Activated CD8-positive, alpha-beta memory T cell treated with anti-CD3 and anti-CD28 coated beads for 4 hours (primary cell): ENCODE results near the gene NPPC.
"Not testable (repeated sequence)": the region's sequence is repeated elsewhere in the genome, so short reads cannot be mapped to it uniquely, and the experiment has no call there.

Experiments used
- DNase-seq, 2 donors: peaks; one replicate each; pipeline ENCODE4 v3.0.0-alpha.2; 2020; ENCODE audit warnings: low read depth in 2 of 2

NPPC gene

GRCh38 chr2:231926180-231926741 is at the start of gene NPPC:
Gene NPPC, minus strand, starts transcription at chr2:231926396. Its CDS starts 147 bp downstream, at chr2:231926249.
- DNase-seq = peak; percentile 33 to 34

DNA sequence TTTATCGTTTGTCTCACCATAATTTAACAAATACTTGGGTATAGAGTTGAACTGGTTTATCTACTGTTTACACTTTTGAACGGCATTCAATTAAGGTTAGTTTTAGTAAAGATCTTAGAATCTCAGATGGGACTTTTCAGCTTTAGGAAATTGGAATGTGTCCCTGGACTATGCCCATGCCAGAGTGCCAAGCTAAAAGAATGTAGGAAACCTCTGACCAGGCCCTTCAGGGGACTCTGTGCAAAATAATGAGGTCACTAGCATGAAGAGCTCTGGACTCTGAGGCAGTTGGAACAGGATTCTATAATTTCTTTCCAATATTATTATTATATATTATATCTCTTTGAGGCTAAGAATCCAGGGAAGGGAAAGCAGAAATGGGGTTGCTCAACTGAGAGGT is 48.8 kb upstream of the NPPC start:
- DNase-seq = no peak

- DNase-seq = no peak
These were observed 44.3 kb upstream of the NPPC start for GRCh38 chr2:231970461-231970860.

GRCh38 chr2:231968820-231969219 is 42.6 kb upstream of the NPPC start:
- no peak for DNase-seq

DNA sequence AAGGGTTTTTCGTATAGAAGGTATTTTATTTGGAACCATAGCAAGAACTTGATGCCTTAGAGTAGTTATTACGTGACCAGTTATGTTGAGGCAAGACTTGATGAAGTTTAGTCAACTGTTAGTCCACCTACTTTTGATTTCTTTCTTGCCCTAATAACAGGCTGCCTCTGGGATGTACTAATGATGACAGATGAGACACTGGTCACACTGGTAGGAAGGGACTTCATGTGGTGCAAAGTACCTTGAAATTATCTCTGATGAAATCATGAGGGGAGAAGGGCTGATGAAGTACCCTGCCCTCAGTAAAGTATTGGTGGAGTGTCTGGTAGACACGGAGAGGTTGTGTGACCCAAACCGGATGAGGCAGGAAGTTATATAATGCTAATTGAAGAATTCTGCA is 40.7 kb upstream of the NPPC start:
- DNase-seq = no peak

DNA sequence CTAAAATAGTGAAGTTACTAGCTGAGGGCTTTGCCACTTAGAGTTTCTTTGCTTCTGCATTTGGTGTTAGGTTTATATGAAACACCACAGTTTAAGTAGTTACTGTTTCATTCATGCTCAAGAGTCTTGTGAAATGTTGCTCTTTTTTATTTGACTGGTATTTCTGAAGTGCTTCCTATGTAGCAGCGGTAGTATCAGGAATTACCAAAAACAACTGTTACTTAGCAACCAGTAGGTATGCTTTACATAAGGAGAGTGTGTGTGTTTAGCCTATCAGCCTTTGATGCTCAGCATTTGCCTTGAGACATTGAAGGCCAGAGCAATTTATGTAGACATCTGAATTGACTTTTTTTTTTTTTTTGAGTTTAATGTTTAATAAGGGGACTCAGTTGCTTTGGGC is 38.9 kb upstream of the NPPC start:
- no peak for DNase-seq

- peak; percentile 45 to 58 for DNase-seq
These were observed 35.4 kb upstream of the NPPC start, which contains the start of gene DIS3L2 for GRCh38 chr2:231961349-231962166. Gene DIS3L2, plus strand, starts transcription at chr2:231961713. Its CDS starts 53,215 bp downstream, at chr2:232014928.

- peak in 1 of 2 donors; percentile 3 for DNase-seq
These were observed 34.7 kb upstream of the NPPC start for GRCh38 chr2:231960810-231961348.

DNA sequence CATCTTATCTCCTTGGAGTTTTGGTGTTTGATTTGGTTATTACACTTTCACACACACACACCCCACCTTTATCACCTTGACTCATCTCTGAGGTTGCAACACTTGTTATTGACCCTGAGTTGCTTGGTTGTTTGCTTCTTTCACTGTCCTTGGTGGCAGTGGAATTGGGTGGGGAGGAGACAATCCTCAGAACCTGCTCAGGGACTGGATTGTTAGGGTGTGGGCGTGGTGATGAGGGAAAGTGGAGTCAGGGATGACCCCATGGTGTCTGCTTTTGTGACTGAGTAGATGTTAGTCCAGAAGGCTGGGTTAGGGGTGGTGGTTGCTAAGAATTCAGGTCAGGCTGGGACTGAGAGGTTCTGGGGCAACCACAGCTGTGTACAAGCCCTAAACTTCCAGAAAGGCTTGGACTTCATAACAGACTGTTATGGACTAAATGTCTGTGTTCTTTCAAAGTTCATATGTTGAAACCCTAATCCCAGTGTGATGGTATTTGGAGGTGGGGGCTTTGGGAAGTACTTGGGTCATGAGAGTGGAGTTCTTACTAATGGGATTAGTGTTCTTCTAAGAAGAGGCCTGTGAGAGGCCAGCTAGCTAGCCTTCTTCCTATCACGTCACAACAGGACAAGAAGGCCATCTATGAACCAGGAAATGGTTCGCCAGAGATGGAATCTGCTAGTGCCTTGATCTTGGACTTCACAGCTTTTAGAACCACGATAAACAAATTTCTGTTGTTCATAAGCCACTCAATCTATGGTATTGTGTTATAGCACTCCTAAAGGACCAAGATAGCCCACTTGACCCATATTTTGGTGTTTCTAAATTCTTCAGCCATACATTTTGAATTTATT is 31.9 kb upstream of the NPPC start:
- DNase-seq = no peak

DNA sequence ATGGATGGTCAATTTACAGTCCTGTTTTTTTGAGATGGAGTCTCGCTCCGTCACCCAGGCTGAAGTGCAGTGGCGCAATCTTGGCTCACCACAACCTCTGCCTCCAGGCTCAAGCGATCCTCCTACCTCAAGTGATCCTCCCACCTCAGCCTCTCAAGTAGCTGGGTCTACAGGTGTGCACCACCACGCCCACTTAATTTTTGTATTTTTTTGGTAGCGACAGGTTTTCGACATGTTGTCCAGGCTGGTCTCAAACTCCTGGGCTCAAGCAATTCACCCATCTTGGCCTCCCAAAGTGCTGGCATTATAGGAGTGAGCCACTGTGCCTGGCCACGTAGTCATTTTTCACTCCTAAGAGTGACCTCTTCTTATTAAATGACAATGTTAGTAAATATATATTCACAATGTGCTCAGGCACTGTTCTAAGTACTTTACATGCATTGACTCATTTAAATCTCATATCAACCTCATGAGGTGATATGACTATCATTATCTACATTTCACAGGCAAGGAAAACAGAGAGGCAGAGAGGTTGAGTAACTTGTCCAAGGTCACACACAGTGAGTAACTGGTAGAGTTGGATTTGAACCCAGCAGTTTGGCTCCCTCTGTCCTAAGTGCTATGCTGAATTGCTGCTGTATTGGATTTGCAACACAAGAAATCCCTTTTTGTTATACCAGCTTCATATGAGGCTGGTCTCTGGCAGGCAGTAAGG is 29.7 kb upstream of the NPPC start:
- no peak for DNase-seq

DNA sequence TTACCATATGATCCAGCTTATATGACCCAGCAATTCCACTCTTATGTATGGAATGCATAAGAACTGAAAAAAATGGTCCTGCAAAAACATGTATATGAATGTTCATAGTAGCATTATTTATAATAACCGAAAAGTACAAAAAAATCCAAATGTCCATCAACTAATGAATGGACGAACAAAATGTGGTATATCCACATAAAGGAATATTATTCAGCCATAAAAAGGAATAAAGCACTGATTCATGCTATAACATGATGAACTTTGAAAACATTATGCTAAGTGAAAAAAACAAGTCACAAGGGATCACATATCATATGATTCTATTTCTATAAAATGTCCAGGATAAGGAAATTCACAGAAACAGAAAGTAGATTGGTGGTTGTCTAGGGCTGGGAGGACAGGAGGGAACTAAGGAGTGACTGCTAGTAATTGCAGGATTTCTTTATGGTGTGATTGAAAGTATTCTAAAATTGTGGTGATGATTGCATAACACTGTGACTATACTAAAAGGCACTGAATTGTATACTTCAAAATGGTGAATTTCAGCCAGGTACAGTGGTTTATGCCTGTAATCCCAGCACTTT is 25.3 kb upstream of the NPPC start:
- DNase-seq = no peak

- DNase-seq = no peak
These were observed 21.5 kb upstream of the NPPC start for GRCh38 chr2:231947694-231948093.

- DNase-seq = not testable (repeated sequence)
These were observed 20.9 kb upstream of the NPPC start for GRCh38 chr2:231947112-231947511.

GRCh38 chr2:231946241-231946814 is 20.1 kb upstream of the NPPC start:
- no peak for DNase-seq

DNA sequence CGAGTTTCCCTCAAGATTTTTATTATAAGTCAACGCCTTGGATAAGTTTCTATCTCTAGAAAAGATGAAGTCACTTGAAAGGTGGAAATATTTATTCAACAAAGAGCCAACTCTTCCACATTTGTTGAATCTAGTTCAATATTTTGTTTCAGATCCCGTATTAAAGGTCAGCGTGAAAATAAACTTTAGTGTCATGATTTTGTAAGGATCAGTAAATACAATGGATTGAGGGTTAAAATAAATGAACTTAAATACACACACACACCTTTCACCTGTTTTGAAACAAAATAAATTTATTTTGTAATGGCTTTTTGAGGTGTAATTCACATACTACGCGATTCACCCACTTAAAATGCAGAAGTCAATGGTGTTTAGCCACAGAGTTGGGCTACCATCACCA is 16.0 kb upstream of the NPPC start:
- no peak for DNase-seq

- DNase-seq = no peak
These were observed 15.5 kb upstream of the NPPC start for GRCh38 chr2:231941673-231942072.

GRCh38 chr2:231940795-231941194 is 14.6 kb upstream of the NPPC start:
- DNase-seq = no peak

GRCh38 chr2:231939022-231939421 is 12.8 kb upstream of the NPPC start:
- no peak for DNase-seq

GRCh38 chr2:231937057-231937456 is 10.9 kb upstream of the NPPC start:
- DNase-seq = no peak

DNA sequence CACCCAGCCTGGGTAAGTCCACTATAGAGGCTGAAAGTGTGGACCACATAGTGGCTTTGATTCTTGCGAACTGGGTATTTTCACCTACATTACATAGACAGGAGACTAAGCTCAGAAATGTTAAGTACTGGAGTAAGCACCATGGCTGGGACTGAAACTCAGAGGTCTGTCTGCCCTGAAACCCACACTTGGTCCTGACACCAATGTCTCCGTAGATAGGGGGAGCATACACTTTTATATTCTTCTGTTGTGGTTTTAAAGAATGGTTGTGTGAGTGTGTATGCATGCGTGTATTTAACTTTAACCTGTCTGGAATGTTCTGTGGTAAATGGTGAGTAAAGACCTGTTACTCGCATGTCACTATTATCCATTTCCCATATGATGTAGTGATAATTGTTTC is 10.3 kb upstream of the NPPC start:
- no peak for DNase-seq

GRCh38 chr2:231935815-231936214 is 9.6 kb upstream of the NPPC start:
- no peak for DNase-seq
